ENCODE results near the gene SPEF1. TPM values are rescaled to one million over a fixed set of nuclear protein-coding genes. Genes with fewer than 3 reads are reported as not detected.
"Not testable (repeated sequence)": the region's sequence is repeated elsewhere in the genome, so short reads cannot be mapped to it uniquely, and the experiment has no call there.

Gene SPEF1
- not detected for total RNA-seq
- long read RNA-seq = 0 reads

DNA sequence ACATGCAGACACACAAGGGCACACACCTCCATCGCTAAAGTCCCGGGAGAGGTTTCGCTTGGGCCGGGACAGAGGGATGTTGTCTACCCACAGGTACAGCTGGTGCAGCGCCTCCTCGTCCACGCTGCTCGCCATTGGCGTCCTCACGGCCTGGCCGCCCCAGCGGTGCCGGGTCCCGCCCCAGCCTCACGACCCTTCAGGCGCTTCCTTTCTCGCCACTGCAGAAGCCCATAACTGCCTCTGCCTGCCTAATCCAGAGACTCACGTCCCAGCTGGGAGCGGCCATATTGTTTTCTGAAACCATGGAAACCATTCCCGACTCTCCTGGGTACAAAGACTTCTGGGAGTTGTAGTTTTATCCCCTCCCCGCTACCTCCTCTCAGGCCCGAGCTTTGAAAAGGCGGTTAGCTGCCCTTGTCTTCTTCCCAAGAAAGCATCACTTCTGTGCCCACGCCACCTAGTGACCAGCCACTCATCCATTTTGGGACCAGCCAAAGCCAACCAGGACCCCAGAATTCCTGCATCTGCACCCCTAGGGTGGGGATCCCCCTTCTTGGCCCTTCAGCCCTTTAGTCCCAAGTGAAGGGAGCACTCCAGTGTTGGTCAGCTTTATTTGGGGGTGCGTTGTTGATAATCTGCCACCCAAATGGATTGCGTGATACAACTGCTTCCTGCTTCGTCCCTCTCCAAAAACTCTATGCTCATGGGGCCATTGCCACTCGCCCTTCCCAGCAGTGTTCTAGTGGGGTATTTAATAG is at the start of gene SPEF1:
SPEF1 (minus strand) TSS at position 296 of the 758 bp plus-strand sequence; CDS start at position 135, 161 bp downstream.
- DNase-seq (ENCODE audit: low spot score) = no peak

- not testable (repeated sequence) for DNase-seq (ENCODE audit: low spot score)
Observed at GRCh38 chr20:3829891-3830290, 48.6 kb upstream of the SPEF1 start.

DNA sequence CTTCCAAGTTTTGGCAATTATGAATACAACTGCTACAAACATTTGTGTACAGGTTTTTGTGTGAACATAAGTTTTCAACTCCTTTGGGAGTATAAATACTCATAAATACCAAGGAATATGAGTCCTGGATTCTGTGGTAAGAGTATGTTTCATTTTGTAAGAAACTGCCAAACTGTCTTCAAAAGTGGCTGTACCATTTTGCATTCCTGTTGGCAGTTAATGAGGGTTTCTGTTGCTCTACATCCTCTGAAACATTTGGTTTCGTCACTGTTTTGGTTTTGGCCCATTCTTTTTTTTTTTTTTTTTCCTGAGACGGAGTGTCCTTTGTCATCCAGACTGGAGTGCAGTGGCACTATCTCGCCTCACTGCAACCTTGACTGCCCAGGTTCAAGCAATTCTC is 47.5 kb upstream of the SPEF1 start:
- DNase-seq (ENCODE audit: low spot score) = no peak

DNA sequence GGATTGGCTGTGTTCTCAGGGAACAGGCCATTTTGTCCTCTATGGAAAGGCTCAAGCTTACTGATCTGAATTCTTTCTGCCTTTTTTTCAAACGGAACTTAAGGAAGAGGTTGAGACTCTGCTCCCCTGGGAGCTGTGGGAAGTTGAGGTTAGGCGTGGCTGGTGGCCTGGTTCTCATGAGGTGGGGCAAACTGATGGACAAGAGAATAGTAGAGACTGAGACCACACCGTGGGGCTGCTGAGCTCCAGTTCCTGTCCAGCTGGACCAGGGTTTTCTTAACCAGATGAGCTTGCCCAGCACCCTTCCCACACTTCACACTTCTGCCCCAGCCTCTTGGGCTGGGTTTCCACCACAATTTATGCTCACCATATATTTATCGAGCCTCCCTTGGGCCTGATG is 45.2 kb upstream of the SPEF1 start:
- DNase-seq (ENCODE audit: low spot score) = no peak

DNA sequence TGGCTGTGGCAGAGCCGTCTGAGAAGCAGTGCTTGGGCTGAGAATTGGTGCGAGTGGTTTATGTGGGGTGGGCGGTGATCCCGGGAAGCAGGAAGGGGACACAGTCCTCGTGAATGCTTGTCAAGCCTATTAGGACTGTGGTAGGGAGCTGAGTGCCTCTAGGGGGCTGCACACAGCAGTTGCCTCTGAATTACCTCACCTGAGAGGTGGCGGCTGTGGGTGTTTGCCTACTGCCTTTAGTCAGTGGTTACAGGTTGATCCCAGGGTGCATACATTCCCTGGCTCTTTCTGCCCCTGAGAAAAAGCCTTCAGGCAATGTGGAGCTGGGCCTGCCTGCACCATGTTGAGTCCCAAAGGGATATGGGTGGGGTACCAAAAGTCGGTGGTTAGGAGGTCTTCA is 44.3 kb upstream of the SPEF1 start:
- no peak for DNase-seq (ENCODE audit: low spot score)

GRCh38 chr20:3823881-3824280 is 42.6 kb upstream of the SPEF1 start:
- DNase-seq (ENCODE audit: low spot score) = no peak

- no peak for DNase-seq (ENCODE audit: low spot score)
Observed at GRCh38 chr20:3821996-3822395, 40.7 kb upstream of the SPEF1 start.

- no peak for DNase-seq (ENCODE audit: low spot score)
Observed at GRCh38 chr20:3820901-3821727, 39.9 kb upstream of the SPEF1 start.

DNA sequence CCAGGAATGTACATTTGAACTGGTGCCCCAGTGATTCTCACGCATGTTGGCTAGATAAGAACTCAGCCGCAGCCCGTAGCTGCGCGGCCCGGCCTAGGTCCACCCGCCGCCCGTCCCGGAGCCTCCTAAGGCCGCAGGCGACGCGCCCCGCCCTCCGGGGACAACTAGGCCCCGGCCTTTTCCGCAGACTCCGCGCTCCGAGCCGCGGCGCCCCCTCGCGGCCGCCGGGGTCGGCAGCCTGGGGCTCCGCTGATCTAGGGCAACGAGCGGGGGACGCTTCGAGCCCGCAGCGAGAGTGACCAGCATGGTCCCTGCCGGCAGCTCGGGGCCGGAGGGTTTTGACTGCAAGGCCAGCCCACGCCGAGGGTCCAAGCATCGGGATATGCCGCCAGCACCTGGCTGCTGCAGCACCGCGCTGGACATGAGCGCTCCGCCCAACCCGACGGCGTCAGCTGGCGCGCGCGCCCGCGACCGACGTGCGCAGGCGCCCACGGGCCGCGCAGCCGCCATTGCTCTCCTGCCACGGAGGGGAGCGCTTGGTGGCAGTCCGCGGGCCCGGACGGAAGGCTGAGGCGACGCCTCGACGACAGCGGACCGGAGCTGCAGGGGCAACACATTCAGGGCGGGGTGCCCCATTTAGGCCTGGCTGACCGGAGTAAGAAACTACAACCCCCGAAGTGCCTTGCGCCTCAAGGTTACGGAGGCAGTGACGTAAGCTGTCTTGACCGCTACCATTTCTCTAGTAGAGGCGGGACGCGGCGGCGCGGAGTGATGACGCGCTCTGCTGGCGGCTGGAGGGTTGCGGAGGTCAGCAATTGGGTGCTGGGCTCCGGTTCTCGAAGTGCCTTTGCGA is 39.0 kb upstream of the SPEF1 start, which contains the start of gene AP5S1:
AP5S1 (plus strand) TSS at position 500 of the 853 bp plus-strand sequence. CDS start 1,571 bp downstream, outside the sequence.
- DNase-seq (ENCODE audit: low spot score) = peak; percentile 99

DNA sequence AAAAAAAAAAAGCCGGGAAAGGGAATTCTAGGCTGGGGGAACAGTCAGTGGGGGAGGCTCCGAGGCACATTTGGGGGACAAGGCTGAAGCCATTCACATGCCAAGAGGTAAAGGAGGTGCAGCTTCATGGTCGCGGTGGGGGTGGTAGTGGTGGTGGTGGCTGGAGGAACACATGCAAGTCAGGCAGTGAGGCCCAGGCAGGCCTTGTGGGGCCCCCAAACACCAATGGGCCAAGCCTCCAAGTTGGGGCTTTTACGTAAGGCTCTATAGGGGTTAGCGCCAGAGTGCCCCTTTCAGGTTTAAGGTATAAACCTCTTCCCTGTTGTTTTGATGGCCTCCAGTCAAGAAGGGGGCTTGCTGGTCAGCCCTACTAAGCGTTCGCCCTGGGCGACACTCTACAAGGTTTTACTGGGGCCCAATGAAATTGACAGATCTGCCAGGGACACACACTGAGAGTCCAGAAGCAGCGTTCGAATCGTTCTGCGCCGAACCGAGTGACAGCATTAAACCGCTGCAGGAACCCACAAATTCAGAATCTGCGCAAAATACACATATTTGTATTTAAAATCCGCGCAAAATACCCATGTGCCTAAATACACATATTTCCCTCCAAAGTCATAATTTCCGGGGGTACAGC is 38.3 kb upstream of the SPEF1 start:
- DNase-seq (ENCODE audit: low spot score) = no peak

DNA sequence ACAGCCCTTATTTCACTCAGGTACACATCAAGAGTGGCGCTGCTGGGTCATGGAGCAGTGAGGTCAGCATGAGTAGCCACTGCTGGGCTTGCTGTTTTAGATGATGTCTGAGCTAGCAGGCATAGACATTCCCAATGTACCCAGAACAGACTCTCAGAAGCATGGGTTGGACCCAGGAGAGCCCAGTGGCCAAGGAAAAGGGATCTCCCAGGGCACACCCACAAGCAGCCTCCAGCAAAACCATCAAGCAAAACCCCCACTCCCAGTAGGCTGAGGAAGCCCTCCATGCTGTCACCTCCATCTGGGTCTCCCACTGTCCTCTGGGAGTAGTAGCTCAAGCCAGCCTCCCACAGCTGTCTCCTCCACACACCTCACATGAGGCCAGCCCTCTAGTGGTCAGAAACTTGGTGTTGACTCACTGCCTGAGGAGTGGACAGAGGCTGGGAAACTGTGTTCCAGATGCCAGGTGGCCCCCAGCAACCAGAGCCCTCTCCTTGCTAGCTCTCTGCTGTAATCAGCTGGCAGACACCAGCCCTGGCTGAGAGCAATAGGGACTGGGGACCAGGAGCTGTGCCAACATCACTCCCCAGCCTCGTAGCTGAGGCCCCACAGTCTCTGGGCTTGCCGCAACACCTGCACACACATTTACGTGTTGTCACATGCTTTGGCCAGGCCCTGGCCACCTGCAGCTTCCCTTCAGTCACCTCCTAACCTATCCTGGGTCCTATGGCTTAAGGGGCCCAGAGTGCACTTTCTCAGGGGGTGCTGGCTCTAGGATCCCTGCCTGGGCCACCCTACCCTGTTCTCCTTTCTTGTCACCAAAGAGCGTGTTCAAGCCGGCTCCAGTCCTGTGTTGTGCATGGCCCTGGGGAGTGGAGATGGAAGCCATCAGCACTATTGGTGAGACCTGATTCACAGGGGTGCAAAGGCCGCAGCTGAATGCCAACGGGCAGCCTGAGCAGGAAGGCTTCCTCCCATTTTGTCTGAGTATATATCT is 37.2 kb upstream of the SPEF1 start:
- no peak for DNase-seq (ENCODE audit: low spot score)

DNA sequence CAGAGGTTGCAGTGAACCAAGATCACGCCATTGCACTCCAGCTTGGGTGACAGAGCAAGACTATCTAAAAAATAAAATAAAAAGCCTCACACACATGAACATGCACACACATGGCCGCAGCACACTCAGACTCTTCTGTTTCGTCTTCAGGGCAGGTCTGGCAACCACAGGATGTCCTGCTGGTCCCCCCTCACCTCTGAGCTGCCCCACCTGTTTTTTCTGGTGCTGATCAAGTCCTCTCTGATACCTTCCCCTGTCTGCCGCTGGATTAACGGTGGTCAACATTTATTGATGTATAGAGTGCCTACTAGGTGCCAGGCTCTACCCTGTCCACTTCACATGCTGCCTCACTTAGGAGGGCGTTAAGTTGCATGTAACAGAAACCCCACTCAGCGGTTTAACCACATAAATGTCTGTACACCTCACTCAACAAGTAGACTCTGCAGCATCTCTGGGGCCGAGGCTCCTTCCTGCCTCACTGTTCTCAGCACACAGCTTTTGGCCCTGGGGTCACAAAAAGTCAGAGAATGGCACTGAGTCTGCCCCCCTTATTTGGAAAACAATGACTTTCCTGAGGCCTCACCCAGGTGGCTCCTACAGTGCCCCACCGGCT is 34.6 kb upstream of the SPEF1 start:
- no peak for DNase-seq (ENCODE audit: low spot score)

GRCh38 chr20:3814928-3815495 is 33.8 kb upstream of the SPEF1 start:
- no peak for DNase-seq (ENCODE audit: low spot score)

GRCh38 chr20:3813848-3814581 is 32.8 kb upstream of the SPEF1 start:
- no peak for DNase-seq (ENCODE audit: low spot score)

- DNase-seq (ENCODE audit: low spot score) = no peak
Observed at GRCh38 chr20:3812975-3813847, 32.0 kb upstream of the SPEF1 start.

- no peak for DNase-seq (ENCODE audit: low spot score)
Observed at GRCh38 chr20:3812259-3812681, 31.0 kb upstream of the SPEF1 start.
